AG09309 (cell line): ENCODE measurements around the gene DISP2.

Source experiments
- DNase-seq: peaks from one replicate; pipeline ENCODE4 v3.0.0-alpha.2; 2010; ENCODE audit warnings: low read depth
- H3K4me3 ChIP-seq: 2 replicates; pipeline ENCODE4 v1.5.1; 2011; ENCODE audit warnings: mild to moderate bottlenecking, low read depth, low read length, moderate library complexity; ENCODE audit not compliant: control insufficient read depth
- CTCF ChIP-seq: IDR thresholded peaks from 2 replicates; pipeline ENCODE4 v1.5.1; 2011; ENCODE audit warnings: mild to moderate bottlenecking, low read depth, low read length, inconsistent platforms; ENCODE audit not compliant: insufficient read depth, control insufficient read depth; ENCODE audit errors: missing control alignments

Gene DISP2

GRCh38 chr15:40346579-40347558 is 11.2 kb upstream of the DISP2 start:
- H3K4me3 ChIP-seq, result no peak overlapping the region
- no peak for DNase-seq
- TF ChIP-seq CTCF, result no peak

GRCh38 chr15:40347559-40348473 is 10.2 kb upstream of the DISP2 start:
- no peak for DNase-seq
- TF ChIP-seq CTCF, result no peak
- H3K4me3 ChIP-seq, result no peak overlapping the region

- DNase-seq, result no peak
- no peak for TF ChIP-seq CTCF
- H3K4me3 ChIP-seq, result no peak overlapping the region
Observed at GRCh38 chr15:40348474-40348870, 9.5 kb upstream of the DISP2 start.

GRCh38 chr15:40349163-40349562 is 8.9 kb upstream of the DISP2 start:
- DNase-seq, result no peak
- no peak for TF ChIP-seq CTCF
- H3K4me3 ChIP-seq, result no peak overlapping the region

GRCh38 chr15:40352281-40352901 is 5.6 kb upstream of the DISP2 start:
- no peak for DNase-seq
- no peak for TF ChIP-seq CTCF
- H3K4me3 ChIP-seq, result no peak overlapping the region

- DNase-seq, result no peak
- TF ChIP-seq CTCF, result no peak
- no peak overlapping the region for H3K4me3 ChIP-seq
Observed at GRCh38 chr15:40353697-40354096, 4.3 kb upstream of the DISP2 start.
